Fibroblast of skin of abdomen (primary cell): ENCODE results near the gene F7.
A peak's percentile ranks its signal among the peaks of the same experiment; 100 is the strongest.
"Not testable (repeated sequence)": the region's sequence is repeated elsewhere in the genome, so short reads cannot be mapped to it uniquely, and the experiment has no call there.

Source experiments
- DNase-seq: peaks from one replicate; pipeline ENCODE4 v3.0.0-alpha.2; 2013

The F7 gene

GRCh38 chr13:113086991-113087922 is 18.3 kb upstream of the F7 start:
- no peak for DNase-seq

GRCh38 chr13:113087923-113088690 is 17.5 kb upstream of the F7 start:
- DNase-seq, result no peak

GRCh38 chr13:113088691-113089020 is 16.9 kb upstream of the F7 start:
- DNase-seq, result no peak

- no peak for DNase-seq
These were observed 15.7 kb upstream of the F7 start for GRCh38 chr13:113089693-113090414.

- no peak for DNase-seq
These were observed 15.2 kb upstream of the F7 start for GRCh38 chr13:113090415-113090770.

GRCh38 chr13:113090806-113091205 is 14.8 kb upstream of the F7 start:
- no peak for DNase-seq

- DNase-seq, result no peak
These were observed 14.3 kb upstream of the F7 start for GRCh38 chr13:113091211-113091771.

- DNase-seq, result no peak
These were observed 13.5 kb upstream of the F7 start for GRCh38 chr13:113091891-113092775.

GRCh38 chr13:113092776-113093579 is 12.6 kb upstream of the F7 start:
- DNase-seq, result no peak

GRCh38 chr13:113093580-113094409 is 11.8 kb upstream of the F7 start:
- no peak for DNase-seq

- DNase-seq, result no peak
These were observed 11.2 kb upstream of the F7 start for GRCh38 chr13:113094410-113094800.

- no peak for DNase-seq
These were observed 10.2 kb upstream of the F7 start for GRCh38 chr13:113095146-113096051.

GRCh38 chr13:113096052-113096744 is 9.4 kb upstream of the F7 start:
- DNase-seq, result no peak

GRCh38 chr13:113096745-113097305 is 8.8 kb upstream of the F7 start:
- no peak for DNase-seq

GRCh38 chr13:113097651-113098050 is 7.9 kb upstream of the F7 start:
- DNase-seq, result no peak

- peak; percentile 61 for DNase-seq
These were observed 7.3 kb upstream of the F7 start for GRCh38 chr13:113098162-113098732.

GRCh38 chr13:113099142-113099541 is 6.4 kb upstream of the F7 start:
- no peak for DNase-seq

- not testable (repeated sequence) for DNase-seq
These were observed 3.3 kb upstream of the F7 start for GRCh38 chr13:113102302-113102701.
